ENCODE measurements around the gene AFG3L2.
A peak's percentile ranks its signal among the peaks of the same experiment; 100 is the strongest.

The AFG3L2 gene

DNA sequence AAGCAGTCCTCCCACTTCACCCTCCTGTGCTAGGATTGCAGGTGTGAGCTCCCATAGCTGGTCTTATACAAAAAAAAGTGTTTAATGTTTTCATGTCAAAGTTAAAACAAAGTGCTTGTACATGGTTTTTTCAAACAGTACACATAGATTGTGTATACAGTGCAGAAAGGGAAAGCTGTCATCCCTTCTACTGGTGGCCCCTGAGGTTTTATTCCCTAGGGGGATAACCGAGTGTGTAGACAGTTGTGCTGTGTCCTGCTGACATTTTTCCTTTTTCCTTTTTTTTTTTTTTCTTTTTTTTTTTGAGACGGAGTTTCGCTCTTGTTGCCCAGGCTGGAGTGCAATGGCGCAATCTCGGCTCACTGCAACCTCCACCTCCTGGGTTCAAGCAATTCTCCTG is 58.2 kb downstream of the AFG3L2 start:
- DNase-seq: no peak

GRCh38 chr18:12318334-12318697 is 58.7 kb downstream of the AFG3L2 start:
- peak; percentile 5 for DNase-seq

- no peak for DNase-seq
Observed at GRCh38 chr18:12317664-12318333, 59.2 kb downstream of the AFG3L2 start.

DNA sequence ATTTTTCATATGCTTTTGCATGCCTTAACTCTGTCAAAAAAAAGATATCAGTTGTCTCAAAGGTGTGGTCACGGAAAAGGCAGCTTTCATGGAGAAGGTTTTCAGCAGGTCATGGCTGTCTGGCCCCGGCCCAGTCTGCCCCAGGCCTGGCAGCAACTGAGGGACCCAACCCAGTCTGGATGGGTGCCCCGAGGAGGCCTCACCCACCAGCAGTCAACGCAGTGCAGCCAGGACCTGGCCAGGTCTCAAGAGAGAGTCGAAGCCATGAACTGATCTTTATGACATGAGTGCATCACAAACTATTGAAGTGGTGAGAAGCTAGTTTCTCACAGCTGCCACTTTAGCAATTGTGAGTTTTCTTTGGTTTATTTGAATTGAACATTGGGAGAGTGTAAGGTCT is 61.1 kb downstream of the AFG3L2 start:
- no peak for DNase-seq

DNA sequence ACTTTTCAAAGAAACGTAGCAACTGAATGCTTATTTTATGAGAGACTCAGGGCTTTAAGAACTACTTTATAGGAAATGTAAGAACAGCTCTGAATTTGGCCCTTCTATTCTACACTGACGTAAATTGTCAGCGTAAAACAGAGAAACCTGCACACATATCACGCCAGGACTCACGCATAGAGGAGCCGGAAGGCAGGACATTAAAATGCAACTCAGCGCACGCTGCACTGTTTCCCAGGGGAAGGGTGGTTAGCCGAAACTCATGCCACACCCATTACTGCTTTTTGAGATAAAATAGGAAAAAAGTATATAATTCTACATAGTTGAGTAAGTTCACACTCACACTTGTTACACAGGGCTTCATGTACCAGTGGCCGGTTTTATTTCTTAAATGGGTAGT is 61.5 kb downstream of the AFG3L2 start:
- no peak for DNase-seq

- DNase-seq: no peak
Observed at GRCh38 chr18:12314591-12315305, 62.3 kb downstream of the AFG3L2 start.

DNA sequence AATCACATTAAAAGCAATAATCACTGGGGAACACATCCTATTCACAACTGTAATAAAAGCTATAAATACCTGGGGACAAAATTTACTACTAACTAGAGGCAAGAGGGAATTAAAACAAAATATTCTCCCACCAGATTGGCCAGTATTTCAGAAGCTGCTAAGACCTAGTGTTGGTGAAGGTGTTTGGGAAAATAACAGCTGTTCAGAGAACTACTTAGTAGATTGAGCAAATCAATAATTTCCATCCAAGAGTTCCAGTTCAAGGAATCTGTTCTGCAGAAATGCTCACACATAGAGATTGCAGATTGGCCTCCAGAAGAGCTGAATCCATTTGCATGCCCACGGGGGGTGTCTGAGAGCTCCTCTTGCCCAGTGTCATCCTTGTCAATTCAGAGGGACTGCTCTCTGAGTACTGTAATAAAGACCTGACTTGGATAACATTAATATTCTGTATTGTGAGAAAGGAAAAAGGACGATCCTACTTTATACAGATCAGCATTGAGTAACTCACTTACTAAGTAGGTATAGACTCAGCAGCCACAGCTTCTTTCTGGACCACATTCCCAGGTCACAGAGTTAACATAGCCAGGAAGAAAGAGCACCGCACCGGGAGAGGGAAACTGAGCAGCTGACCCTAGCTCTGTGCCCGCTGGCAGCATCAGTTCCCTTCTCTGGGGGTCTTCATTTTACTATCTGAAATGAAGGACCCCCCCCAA is 63.3 kb downstream of the AFG3L2 start:
- no peak for DNase-seq

- DNase-seq: no peak
Observed at GRCh38 chr18:12312976-12313375, 64.1 kb downstream of the AFG3L2 start.

DNA sequence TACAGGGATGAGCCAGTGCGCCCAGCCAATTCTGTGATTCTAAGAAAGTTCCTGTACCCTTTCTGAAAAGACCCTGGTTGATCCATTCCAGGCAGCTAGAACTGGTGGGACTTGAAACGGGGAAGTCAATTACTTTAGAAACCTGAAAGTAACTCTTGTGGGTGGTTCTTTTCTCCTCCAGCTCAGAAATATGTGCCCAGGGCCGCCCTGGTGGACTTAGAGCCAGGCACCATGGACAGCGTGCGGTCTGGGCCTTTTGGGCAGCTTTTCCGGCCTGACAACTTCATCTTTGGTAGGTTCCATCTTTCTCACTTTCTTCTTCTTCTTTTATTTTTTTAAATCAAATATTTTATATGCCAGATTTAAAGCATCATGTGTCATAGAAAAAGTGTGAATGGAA is 66.3 kb downstream of the AFG3L2 start:
- DNase-seq: no peak

DNA sequence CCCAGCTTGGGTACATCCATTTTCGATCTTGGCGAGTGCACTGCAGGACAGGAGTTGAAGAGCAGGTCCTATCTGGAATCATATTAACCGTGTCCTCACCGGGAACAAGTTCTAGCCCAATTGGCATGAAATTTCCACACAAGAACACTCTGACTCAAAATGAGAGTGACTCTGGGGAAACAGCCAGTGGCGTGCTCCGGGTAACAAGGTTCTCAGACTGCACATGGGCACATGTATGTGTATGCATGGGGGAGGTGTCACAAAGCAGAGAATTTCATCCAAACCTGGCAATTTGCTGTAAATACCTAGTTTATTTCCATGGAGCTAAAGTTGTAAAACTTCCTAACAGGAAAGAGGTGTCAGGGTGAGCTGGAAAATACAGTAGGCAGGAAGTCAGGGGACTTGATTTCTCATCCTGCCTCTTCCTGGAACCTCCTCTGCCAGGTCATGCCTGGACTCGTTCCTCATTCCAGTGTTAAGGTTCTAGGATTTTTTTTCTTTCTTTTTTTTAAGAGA is 67.3 kb downstream of the AFG3L2 start:
- no peak for DNase-seq

GRCh38 chr18:12308386-12309100 is 68.5 kb downstream of the AFG3L2 start:
- DNase-seq: no peak

DNA sequence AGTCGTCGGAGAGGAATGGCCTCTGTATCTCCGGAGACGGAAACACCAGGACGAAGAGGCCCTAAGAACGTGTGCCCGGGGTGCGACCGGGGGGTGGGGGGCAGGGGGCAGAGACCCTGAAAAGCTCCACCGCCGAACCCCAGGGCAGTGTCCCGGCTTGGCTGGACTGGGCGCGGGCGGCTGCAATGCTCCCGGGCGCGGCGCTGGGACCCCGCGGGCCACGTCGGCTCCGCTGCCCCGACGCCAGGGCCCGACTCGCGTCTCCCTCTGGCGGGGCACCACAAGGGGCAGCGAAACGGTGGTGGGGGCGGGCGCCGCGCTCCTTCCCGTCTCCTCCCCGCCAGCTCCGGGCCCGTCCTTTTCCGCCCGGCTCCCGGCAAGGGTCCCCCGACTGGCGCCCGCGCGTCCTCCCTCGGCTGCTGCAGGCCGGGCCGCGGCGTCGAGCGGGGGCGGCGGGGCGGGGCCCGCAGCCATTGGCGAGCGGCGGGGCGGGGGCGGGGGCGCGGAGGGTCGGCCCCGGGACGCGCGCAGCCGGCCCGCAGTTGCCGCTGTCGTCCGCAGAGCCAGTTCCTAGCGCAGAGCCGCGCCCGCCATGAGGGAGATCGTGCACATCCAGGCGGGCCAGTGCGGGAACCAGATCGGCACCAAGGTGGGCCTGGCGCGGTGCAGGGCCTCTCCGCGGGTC is 69.2 kb downstream of the AFG3L2 start, which contains the start of gene TUBB6:
TUBB6 (plus strand) TSS at position 541 of the 685 bp plus-strand sequence; CDS start at position 593, 52 bp downstream.
- no peak for DNase-seq

DNA sequence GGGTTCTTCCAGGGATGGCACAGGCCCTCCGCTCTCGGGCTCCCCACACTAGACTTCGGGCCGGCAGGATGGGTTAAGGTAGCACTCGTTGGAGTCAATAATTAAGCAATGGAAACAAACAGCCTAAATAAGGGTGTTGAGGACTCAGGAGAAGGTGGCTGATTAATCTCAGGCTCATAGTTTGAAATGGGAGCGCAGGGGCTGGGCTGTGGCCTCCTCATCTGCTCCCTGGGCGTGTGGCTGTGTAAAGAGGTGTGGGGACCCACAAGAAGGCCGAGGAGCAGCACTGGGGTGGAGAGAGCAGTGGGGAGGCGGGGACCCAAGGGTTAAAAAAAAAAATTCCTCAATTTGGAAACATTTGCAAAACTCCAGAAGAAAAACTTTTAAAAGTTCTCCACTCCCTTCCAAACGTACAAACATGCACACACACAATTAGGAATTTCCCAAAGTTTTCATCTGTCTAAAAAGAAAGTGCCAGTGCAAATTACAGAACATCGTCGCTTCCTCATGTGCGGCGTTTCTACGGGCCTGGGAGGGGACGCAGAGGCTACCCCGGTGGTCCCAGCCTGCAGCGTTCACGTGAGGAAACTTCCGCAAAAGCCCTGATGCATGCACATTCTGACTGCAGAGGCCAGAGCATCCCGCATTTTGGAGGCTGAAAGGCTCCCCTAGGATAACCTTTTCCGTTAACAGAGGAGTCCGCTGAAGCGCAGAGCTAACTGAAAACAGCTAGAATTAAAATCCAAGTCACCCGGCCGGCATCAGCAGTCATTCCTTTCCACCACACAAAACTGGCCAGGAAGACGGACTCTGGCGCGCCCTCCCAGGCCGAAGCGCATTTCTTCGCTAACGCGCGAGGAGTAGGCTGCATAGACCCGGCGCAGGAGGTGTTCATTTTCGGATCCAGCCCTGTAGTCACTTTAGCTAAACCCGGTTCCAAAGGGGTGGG is 70.0 kb downstream of the AFG3L2 start:
- DNase-seq: no peak

- DNase-seq: no peak
Observed at GRCh38 chr18:12305930-12306629, 70.9 kb downstream of the AFG3L2 start.

DNA sequence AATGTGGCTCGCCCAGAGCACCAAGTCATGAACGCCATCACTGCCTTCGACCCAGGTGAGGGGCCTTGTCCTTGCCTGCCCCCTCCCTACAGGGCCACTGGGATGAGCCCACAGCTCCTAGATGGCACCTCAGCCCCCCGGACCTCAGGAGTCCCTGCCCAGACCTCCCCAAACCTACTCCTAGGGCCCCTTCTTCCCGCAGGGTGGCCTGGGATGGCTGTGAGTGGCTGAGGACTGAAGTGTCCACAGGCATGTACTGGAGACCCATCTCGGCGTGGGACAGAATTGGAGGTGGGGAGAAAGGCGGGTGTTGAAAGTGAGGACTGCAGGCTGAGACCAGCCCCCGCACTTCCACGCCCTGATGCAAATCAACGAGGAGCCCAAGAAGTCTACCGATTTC is 71.8 kb downstream of the AFG3L2 start:
- no peak for DNase-seq

DNA sequence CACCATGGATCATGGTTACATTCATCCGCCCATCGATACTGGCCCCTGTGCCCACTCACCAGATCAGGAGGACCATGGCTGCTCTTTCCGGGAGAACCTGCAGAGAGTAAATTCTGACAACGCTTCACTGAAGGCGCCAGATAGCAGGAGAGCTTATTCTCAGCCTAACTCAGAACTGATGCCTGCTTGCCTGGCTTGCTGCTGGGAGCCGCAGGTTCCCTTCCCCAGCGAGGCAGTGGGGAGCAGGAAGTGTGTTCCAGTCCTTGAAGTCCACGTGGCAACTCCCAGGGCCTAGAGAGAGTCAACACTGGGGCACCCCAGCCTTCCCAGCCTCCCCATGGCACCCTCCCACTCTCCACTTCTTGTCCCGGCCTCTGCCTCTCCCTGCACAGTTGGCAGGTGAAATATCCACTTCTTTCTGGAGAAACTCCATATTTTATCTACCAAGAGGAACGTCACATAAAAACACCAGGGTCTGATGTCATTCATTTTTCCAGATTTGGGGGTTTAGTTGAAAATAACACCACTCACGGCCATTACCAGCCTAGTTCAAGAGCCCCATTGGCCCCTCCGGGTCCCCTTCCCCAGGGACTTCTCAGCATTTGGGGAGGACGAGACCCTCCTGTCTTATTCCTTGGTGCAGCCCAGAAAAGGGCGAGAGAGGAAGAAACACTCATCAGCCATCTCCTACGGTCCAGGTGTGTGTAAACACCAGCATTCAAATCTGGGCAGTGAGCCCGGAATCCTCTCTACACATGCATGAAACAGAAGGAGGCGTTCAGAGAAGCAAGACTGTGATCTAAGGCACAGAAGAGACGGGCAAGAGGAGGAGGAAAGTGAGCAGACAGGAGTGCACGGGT is 72.4 kb downstream of the AFG3L2 start:
- no peak for DNase-seq

GRCh38 chr18:12302391-12303147 is 74.5 kb downstream of the AFG3L2 start:
- no peak for DNase-seq

GRCh38 chr18:12301263-12302005 is 75.6 kb downstream of the AFG3L2 start:
- DNase-seq: no peak
